Right renal pelvis (tissue), 4 donors: ENCODE results near the gene EDN3. TPM values are rescaled to one million over a fixed set of nuclear protein-coding genes. Genes with fewer than 3 reads are reported as not detected.

Source experiments
- DNase-seq, 4 donors: peaks; one replicate each; pipeline ENCODE4 v3.0.0-alpha.2; 2013; ENCODE audit warnings: low read depth in 4 of 4, low spot score in 3 of 4, missing footprints in 1 of 4
- polyA plus RNA-seq, 4 donors: library from polyadenylated mRNA; unstranded; fragments of 120-200 nt; gene quantifications; one replicate each; pipeline ENCODE4 v1.2.1, GENCODE V29; 2013; ENCODE audit not compliant: insufficient read length in 4 of 4

Gene EDN3
- 1 to 10 TPM; 6.0 to 7.1 (median 6.5) TPM for polyA plus RNA-seq

GRCh38 chr20:59300333-59301081 is at the start of gene EDN3:
Gene EDN3 (plus strand): TSS chr20:59300611. CDS start chr20:59300813, 202 bp downstream.
- DNase-seq = no peak

GRCh38 chr20:59253325-59253724 is 47.1 kb upstream of the EDN3 start:
- DNase-seq = no peak

GRCh38 chr20:59253779-59254319 is 46.6 kb upstream of the EDN3 start:
- no peak for DNase-seq

GRCh38 chr20:59255256-59255655 is 45.2 kb upstream of the EDN3 start:
- no peak for DNase-seq

GRCh38 chr20:59258221-59258621 is 42.2 kb upstream of the EDN3 start:
- DNase-seq = no peak

GRCh38 chr20:59259946-59260345 is 40.5 kb upstream of the EDN3 start:
- no peak for DNase-seq

- no peak for DNase-seq
Measured at GRCh38 chr20:59265298-59265697, 35.1 kb upstream of the EDN3 start.

GRCh38 chr20:59268870-59269269 is 31.5 kb upstream of the EDN3 start:
- no peak for DNase-seq

- DNase-seq = no peak
Measured at GRCh38 chr20:59269411-59270025, 30.9 kb upstream of the EDN3 start.

- no peak for DNase-seq
Measured at GRCh38 chr20:59270380-59270779, 30.0 kb upstream of the EDN3 start.

- DNase-seq = no peak
Measured at GRCh38 chr20:59273739-59274357, 26.6 kb upstream of the EDN3 start.

GRCh38 chr20:59276938-59277337 is 23.5 kb upstream of the EDN3 start:
- DNase-seq = no peak

- no peak for DNase-seq
Measured at GRCh38 chr20:59284470-59284869, 15.9 kb upstream of the EDN3 start.

GRCh38 chr20:59289994-59290393 is 10.4 kb upstream of the EDN3 start:
- DNase-seq = no peak

- no peak for DNase-seq
Measured at GRCh38 chr20:59291740-59292383, 8.5 kb upstream of the EDN3 start.

- DNase-seq = no peak
Measured at GRCh38 chr20:59295531-59295930, 4.9 kb upstream of the EDN3 start.

- no peak for DNase-seq
Measured at GRCh38 chr20:59297686-59298085, 2.7 kb upstream of the EDN3 start.

GRCh38 chr20:59299945-59300332 is 472 bp upstream of the EDN3 start:
- DNase-seq = no peak

GRCh38 chr20:59301343-59302007 is 1.1 kb downstream of the EDN3 start:
- DNase-seq = no peak

GRCh38 chr20:59305908-59306655 is 5.7 kb downstream of the EDN3 start:
- no peak for DNase-seq
